ENCODE results near the gene GAA.
"Not testable (repeated sequence)": the region's sequence is repeated elsewhere in the genome, so short reads cannot be mapped to it uniquely, and the experiment has no call there.

GAA gene

GRCh38 chr17:80084773-80085172, 16.6 kb upstream of the GAA start:
- DNase-seq, result no peak

GRCh38 chr17:80086081-80086480, 15.3 kb upstream of the GAA start:
- no peak for DNase-seq

GRCh38 chr17:80086616-80087015, 14.8 kb upstream of the GAA start:
- DNase-seq, result no peak

GRCh38 chr17:80087346-80088265, 13.8 kb upstream of the GAA start:
- DNase-seq, result no peak

GRCh38 chr17:80089762-80090161, 11.6 kb upstream of the GAA start:
- DNase-seq, result no peak

GRCh38 chr17:80090164-80090563, 11.2 kb upstream of the GAA start:
- DNase-seq, result not testable (repeated sequence)

GRCh38 chr17:80091376-80091775, 10.0 kb upstream of the GAA start:
- no peak for DNase-seq

- DNase-seq, result no peak
Observed at GRCh38 chr17:80092959-80093358, 8.4 kb upstream of the GAA start.

- no peak for DNase-seq
Observed at GRCh38 chr17:80095038-80095843, 6.1 kb upstream of the GAA start.

- DNase-seq, result no peak
Observed at GRCh38 chr17:80095844-80096475, 5.4 kb upstream of the GAA start.

GRCh38 chr17:80096561-80097021, 4.8 kb upstream of the GAA start:
- DNase-seq, result no peak

GRCh38 chr17:80097127-80097621, 4.2 kb upstream of the GAA start:
- no peak for DNase-seq

GRCh38 chr17:80097844-80098691, 3.3 kb upstream of the GAA start:
- DNase-seq, result no peak

- DNase-seq, result no peak
Observed at GRCh38 chr17:80099291-80100034, 1.9 kb upstream of the GAA start.

- no peak for DNase-seq
Observed at GRCh38 chr17:80100035-80100323, 1.4 kb upstream of the GAA start.

GRCh38 chr17:80101946-80102663, 724 bp downstream of the GAA start:
- DNase-seq, result no peak

GRCh38 chr17:80102664-80103448, 1.5 kb downstream of the GAA start:
- no peak for DNase-seq

GRCh38 chr17:80103449-80104085, 2.2 kb downstream of the GAA start:
- DNase-seq, result no peak

GRCh38 chr17:80104321-80104955, 3.1 kb downstream of the GAA start:
- DNase-seq, result peak; percentile 65
